B cell (primary cell): ENCODE measurements around the gene MYL12A. TPM values are rescaled to one million over a fixed set of nuclear protein-coding genes. Genes with fewer than 3 reads are reported as not detected.

ENCODE experiments used
- ATAC-seq: fragments of 200-7000 bp; cut with Tn5 transposase; one replicate; pipeline ENCODE4 v1.10.0; 2021; ENCODE audit warnings: low read depth, mild to moderate bottlenecking, moderate number of reproducible peaks, moderate library complexity
- CTCF ChIA-PET: fragments of 350-600 bp; sonication (Branson Sonifier 250); formaldehyde crosslinking; loops from one replicate; lab custom pipeline; 2021; ENCODE audit warnings: antibody characterized with exemption, inconsistent platforms; lab: Charles Lee
- POLR2A ChIA-PET: fragments of 350-600 bp; sonication (Branson Sonifier 250); formaldehyde crosslinking; loops from one replicate; lab custom pipeline; 2021; ENCODE audit warnings: antibody characterized with exemption; lab: Charles Lee
- DNase-seq: peaks from one replicate; pipeline ENCODE4 v3.0.0; 2013
- H2AFZ ChIP-seq: 2 replicates; pipeline ENCODE4 v1.6.1; 2012; ENCODE audit warnings: mild to moderate bottlenecking, low read depth, low read length; ENCODE audit not compliant: insufficient read depth, poor library complexity, severe bottlenecking
- H3K27ac ChIP-seq, 2 donors: 1 replicate in 1 of 2; 2 replicates in 1 of 2; pipeline ENCODE4 v1.5.1; 2012 to 2013; ENCODE audit warnings: low read length in 2 of 2, mild to moderate bottlenecking in 2 of 2, moderate library complexity in 1 of 2
- H3K27me3 ChIP-seq, 4 experiments: fragments of 200-600 bp in 1 of 4; sonication (generic) in 1 of 4; replicated peaks in 1 of 4; 1 replicate in 2 of 4; 2 replicates in 2 of 4; pipeline versions ENCODE4 v1.6.1 to v1.7.0; 2013 to 2016; ENCODE audit warnings: low read length in 3 of 4, mild to moderate bottlenecking in 2 of 4, mixed read lengths in 1 of 4, moderate library complexity in 1 of 4; ENCODE audit not compliant: insufficient read depth in 4 of 4, control insufficient read depth in 3 of 4; ENCODE audit errors: control extremely low read depth in 1 of 4
- H3K36me3 ChIP-seq, 2 experiments: replicated peaks in 1 of 2; 1 replicate in 1 of 2; 2 replicates in 1 of 2; pipeline versions ENCODE4 v1.6.1 to v1.7.1; 2013; ENCODE audit warnings: low read length in 1 of 2; ENCODE audit not compliant: insufficient read depth in 2 of 2, control insufficient read depth in 1 of 2; ENCODE audit errors: control extremely low read depth in 1 of 2, extremely low read depth in 1 of 2
- H3K4me1 ChIP-seq, 2 donors: fragments of 200-600 bp in 1 of 2; sonication (generic) in 1 of 2; 1 replicate in 1 of 2; 2 replicates in 1 of 2; pipeline versions ENCODE4 v1.5.1 to v1.6.1; 2013 to 2017; ENCODE audit warnings: low read length in 2 of 2; ENCODE audit not compliant: control insufficient read depth in 2 of 2, insufficient read depth in 2 of 2
- H3K4me2 ChIP-seq: replicated peaks from 2 replicates; pipeline ENCODE3; 2012; ENCODE audit warnings: mild to moderate bottlenecking, low read depth, low read length; ENCODE audit not compliant: poor library complexity, severe bottlenecking
- H3K4me3 ChIP-seq, 5 experiments: fragments of 200-600 bp in 1 of 5; sonication (generic) in 1 of 5; 1 replicate in 3 of 5; 2 replicates in 2 of 5; pipeline versions ENCODE4 v1.5.1 to v1.7.0; 2011 to 2016; ENCODE audit warnings: low read length in 4 of 5, mild to moderate bottlenecking in 4 of 5, low read depth in 2 of 5, control low read depth in 1 of 5, moderate library complexity in 1 of 5; ENCODE audit not compliant: insufficient read depth in 1 of 5; ENCODE audit errors: control extremely low read depth in 1 of 5, extremely low read depth in 1 of 5
- H3K79me2 ChIP-seq: fragments of 200-600 bp; sonication (generic); one replicate; pipeline ENCODE4 v1.6.0; 2016; ENCODE audit warnings: low read length; ENCODE audit not compliant: control insufficient read depth, insufficient read depth
- H3K9ac ChIP-seq: fragments of 200-600 bp; sonication (generic); 2 replicates; pipeline ENCODE4 v1.6.1; 2017; ENCODE audit warnings: mild to moderate bottlenecking, low read length, moderate library complexity
- H3K9me3 ChIP-seq, 3 donors: one replicate each; pipeline versions ENCODE4 v1.6.1 to v1.7.1; 2013; ENCODE audit warnings: low read length in 2 of 3; ENCODE audit not compliant: control insufficient read depth in 2 of 3, insufficient read depth in 1 of 3; ENCODE audit errors: control extremely low read depth in 1 of 3
- H4K20me1 ChIP-seq: 2 replicates; pipeline ENCODE4 v1.6.0; 2012; ENCODE audit warnings: mild to moderate bottlenecking, low read length; ENCODE audit not compliant: insufficient read depth, control insufficient read depth, poor library complexity, severe bottlenecking
- H3K27ac Mint-ChIP-seq: one replicate; pipeline ENCODE4 v1.8.0; 2021; ENCODE audit warnings: mixed read lengths
- H3K27me3 Mint-ChIP-seq: one replicate; pipeline ENCODE4 v1.8.0; 2021; ENCODE audit warnings: mixed read lengths
- H3K4me1 Mint-ChIP-seq: one replicate; pipeline ENCODE4 v1.8.0; 2021; ENCODE audit warnings: mixed read lengths
- H3K4me3 Mint-ChIP-seq: one replicate; pipeline ENCODE4 v1.8.0; 2021; ENCODE audit warnings: mixed read lengths
- H3K9me3 Mint-ChIP-seq: one replicate; pipeline ENCODE4 v1.8.0; 2022; ENCODE audit warnings: mixed read lengths; ENCODE audit not compliant: insufficient read depth
- EZH2 ChIP-seq: IDR thresholded peaks from 2 replicates; pipeline ENCODE4 v1.6.1; 2012; ENCODE audit warnings: borderline replicate concordance, low read depth, mild to moderate bottlenecking, moderate library complexity, low read length; ENCODE audit not compliant: insufficient read depth, poor library complexity, severe bottlenecking
- WGBS: methylation state at CpG from one replicate; pipeline ENCODE4 v1.1.5; 2013; ENCODE audit warnings: missing lambda C conversion rate; ENCODE audit not compliant: insufficient coverage; 5-methylcytosine and 5-hydroxymethylcytosine counted together
- intact Hi-C: fragments of 100-400 bp; cut with micrococcal nuclease; formaldehyde crosslinking; loops from one replicate; pipeline ENCODE4 v1.10.0; 2022
- polyA plus RNA-seq: library from polyadenylated mRNA; depleted of rRNA; stranded (reverse); fragments of >200 nt; gene quantifications from 2 replicates; pipeline ENCODE4 v1.2.3, GENCODE V29; 2012
- total RNA-seq, 2 donors: library from RNA; stranded (reverse); fragments of 120-200 nt in 1 of 2; gene quantifications; 1 replicate in 1 of 2; 2 replicates in 1 of 2; pipeline versions ENCODE4 v1.2.3 to v1.2.4, GENCODE V29; 2013 to 2022
- TF ChIP-seq, protein P1 (sequence below): fragments of 200-600 bp; IDR thresholded peaks from one replicate; pipeline ENCODE4 v1.8.0; 2022; ENCODE audit warnings: antibody characterized with exemption, mild to moderate bottlenecking

MYL12A gene
- total and polyA plus RNA-seq, 2 donors (not counting 1 experiment from before 2014, with no cell fraction given) = 276 to 281 TPM

DNA sequence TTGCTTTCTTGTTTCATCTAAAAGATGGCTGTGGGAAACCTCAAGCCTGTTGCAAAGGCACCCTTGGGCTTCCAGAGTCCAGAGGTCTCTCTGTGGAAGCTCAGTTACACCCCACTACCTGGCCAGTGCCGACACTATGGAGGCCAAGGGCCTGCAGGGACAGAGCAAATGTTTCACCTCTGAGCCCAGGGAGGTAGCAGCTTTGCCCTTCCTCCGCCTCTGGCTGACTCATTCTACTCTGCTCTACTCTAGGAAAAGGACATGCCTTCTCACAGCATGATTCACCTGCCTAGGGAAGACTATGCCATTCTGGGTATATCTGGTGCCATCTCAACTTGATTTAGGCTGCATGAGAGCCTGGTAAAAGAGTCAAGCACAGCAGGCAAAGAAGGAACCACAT lies 40.0 kb upstream of the MYL12A start:
- POLR2A ChIA-PET = no interaction called here

DNA sequence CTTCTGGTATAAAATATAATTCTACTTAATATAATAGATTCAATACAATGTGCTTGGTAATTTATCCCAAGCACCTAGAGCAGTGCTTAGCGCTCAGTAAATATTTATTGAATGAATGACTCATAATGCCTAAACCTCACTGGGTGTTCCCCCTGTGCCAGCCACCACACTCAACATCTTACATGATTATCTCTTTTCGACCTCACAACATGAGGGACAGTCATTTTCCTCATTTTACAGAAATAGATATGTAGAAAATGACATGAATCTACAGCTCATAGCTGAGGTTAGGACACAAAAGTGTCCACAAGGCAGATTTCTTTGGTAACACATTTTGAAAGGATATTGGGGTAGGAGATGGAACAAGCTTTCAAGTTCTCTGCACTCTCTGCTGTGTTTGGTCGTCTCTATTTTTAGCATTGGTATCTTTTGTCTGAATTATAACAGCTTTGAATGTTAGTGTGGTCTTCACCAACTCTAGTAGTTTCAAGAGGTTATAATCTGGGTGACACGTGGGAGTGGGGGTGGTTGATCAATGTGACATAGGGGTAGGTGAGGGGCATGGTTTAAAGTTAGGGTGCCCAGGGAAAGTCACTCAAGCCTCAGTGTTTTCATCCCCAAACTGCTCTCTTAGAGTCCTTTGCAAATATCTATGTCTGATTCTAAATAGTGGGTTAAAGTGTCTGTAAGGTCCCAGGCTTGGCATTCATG lies 37.6 kb upstream of the MYL12A start:
- no peaks in the 10 kb centered on the region for H3K27me3 Mint-ChIP-seq
- intact Hi-C loops = no loop called here

More for the DNA sequence above, 40.0 kb upstream of the MYL12A start:
- CTCF ChIA-PET = no interaction called here
- WGBS = 92% methylated on average over 2 of the region's 2 CpGs
- H3K4me3 ChIP-seq = no peak overlapping the region
- intact Hi-C loops = no loop called here
- H3K27me3 ChIP-seq = no peaks in the 10 kb centered on the region
- no peaks in the 10 kb centered on the region for H3K79me2 ChIP-seq
- no peaks in the 10 kb centered on the region for H3K4me1 ChIP-seq
- Mint-ChIP-seq H3K4me3 (no peak overlapping the region), H3K4me1 (no peaks in the 10 kb centered on the region), H3K27ac (no peak overlapping the region), H3K9me3 (peaks cover 5% of the 10 kb centered on the region), H3K27me3 (no peaks in the 10 kb centered on the region)
- ATAC-seq = no peak
- no peaks in the 10 kb centered on the region for H4K20me1 ChIP-seq
- H2AFZ ChIP-seq = no peak overlapping the region
- no peak for DNase-seq
- TF ChIP-seq EZH2 = no peak
- TF ChIP-seq, protein P1, sequence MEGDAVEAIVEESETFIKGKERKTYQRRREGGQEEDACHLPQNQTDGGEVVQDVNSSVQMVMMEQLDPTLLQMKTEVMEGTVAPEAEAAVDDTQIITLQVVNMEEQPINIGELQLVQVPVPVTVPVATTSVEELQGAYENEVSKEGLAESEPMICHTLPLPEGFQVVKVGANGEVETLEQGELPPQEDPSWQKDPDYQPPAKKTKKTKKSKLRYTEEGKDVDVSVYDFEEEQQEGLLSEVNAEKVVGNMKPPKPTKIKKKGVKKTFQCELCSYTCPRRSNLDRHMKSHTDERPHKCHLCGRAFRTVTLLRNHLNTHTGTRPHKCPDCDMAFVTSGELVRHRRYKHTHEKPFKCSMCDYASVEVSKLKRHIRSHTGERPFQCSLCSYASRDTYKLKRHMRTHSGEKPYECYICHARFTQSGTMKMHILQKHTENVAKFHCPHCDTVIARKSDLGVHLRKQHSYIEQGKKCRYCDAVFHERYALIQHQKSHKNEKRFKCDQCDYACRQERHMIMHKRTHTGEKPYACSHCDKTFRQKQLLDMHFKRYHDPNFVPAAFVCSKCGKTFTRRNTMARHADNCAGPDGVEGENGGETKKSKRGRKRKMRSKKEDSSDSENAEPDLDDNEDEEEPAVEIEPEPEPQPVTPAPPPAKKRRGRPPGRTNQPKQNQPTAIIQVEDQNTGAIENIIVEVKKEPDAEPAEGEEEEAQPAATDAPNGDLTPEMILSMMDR = no peak
- no peak overlapping the region for H3K4me2 ChIP-seq
- H3K27ac ChIP-seq = no peak overlapping the region
- peaks cover 0 to 1% of the 10 kb centered on the region in 2 experiments for H3K36me3 ChIP-seq
- H3K9me3 ChIP-seq = peaks cover 0 to 8% (median 4%) of the 10 kb centered on the region in 3 donors
- H3K9ac ChIP-seq = no peak overlapping the region

More for the DNA sequence above, 37.6 kb upstream of the MYL12A start:
- no peaks in the 10 kb centered on the region for H3K27me3 ChIP-seq
- no peaks in the 10 kb centered on the region for H3K4me1 ChIP-seq
- Mint-ChIP-seq H3K27ac (no peak overlapping the region), H3K9me3 (peaks cover 5% of the 10 kb centered on the region), H3K4me3 (no peak overlapping the region), H3K4me1 (no peaks in the 10 kb centered on the region)
- DNase-seq (no peak), ATAC-seq (no peak)
- peaks cover 0 to 1% of the 10 kb centered on the region in 2 experiments for H3K36me3 ChIP-seq
- 80% methylated on average over 1 of the region's 4 CpGs for WGBS
- H3K79me2 ChIP-seq = no peaks in the 10 kb centered on the region
- H3K27ac ChIP-seq = no peak overlapping the region
- no peak overlapping the region for H2AFZ ChIP-seq
- TF ChIP-seq EZH2 = no peak
- TF ChIP-seq, protein P1 = no peak
- peaks cover 0 to 2% (median 0%) of the 10 kb centered on the region in 3 donors for H3K9me3 ChIP-seq
- CTCF ChIA-PET = no interaction called here
- no peak overlapping the region for H3K9ac ChIP-seq
- POLR2A ChIA-PET = no interaction called here
- no peak overlapping the region for H3K4me3 ChIP-seq
- no peak overlapping the region for H3K4me2 ChIP-seq
- H4K20me1 ChIP-seq = no peaks in the 10 kb centered on the region
